Memory B cell (primary cell): ENCODE results near the gene CCDC83.
"Not testable (repeated sequence)": the region's sequence is repeated elsewhere in the genome, so short reads cannot be mapped to it uniquely, and the experiment has no call there.

Experiments
- ATAC-seq: fragments of 150-1000 bp; cut with Tn5 transposase; 2 replicates; pipeline ENCODE4 v1.10.0; 2021; ENCODE audit warnings: low read depth, mild to moderate bottlenecking, moderate library complexity
- DNase-seq, 2 donors: peaks; one replicate each; pipeline ENCODE4 v3.0.0; 2022; ENCODE audit warnings: low spot score in 2 of 2
- H3K27ac Mint-ChIP-seq: one replicate; pipeline ENCODE4 v1.8.0; 2022; ENCODE audit warnings: mild to moderate bottlenecking, moderate library complexity, mixed read lengths
- H3K27me3 Mint-ChIP-seq: one replicate; pipeline ENCODE4 v1.8.0; 2022; ENCODE audit warnings: mixed read lengths
- H3K36me3 Mint-ChIP-seq: one replicate; pipeline ENCODE4 v1.8.0; 2022; ENCODE audit warnings: mild to moderate bottlenecking, mixed read lengths
- H3K4me1 Mint-ChIP-seq: one replicate; pipeline ENCODE4 v1.8.0; 2022; ENCODE audit warnings: mixed read lengths
- H3K4me3 Mint-ChIP-seq: one replicate; pipeline ENCODE4 v1.8.0; 2022; ENCODE audit warnings: mild to moderate bottlenecking, moderate library complexity, mixed read lengths
- H3K9me3 Mint-ChIP-seq: one replicate; pipeline ENCODE4 v1.8.0; 2022; ENCODE audit warnings: mixed read lengths

CCDC83 gene

GRCh38 chr11:85922367-85922766 lies 67.2 kb downstream of the CCDC83 start:
- Mint-ChIP-seq H3K27ac (no peak overlapping the region), H3K4me1 (no peaks in the 10 kb centered on the region), H3K27me3 (peaks cover 7% of the 10 kb centered on the region), H3K36me3 (no peaks in the 10 kb centered on the region), H3K4me3 (no peak overlapping the region), H3K9me3 (no peaks in the 10 kb centered on the region)
- DNase-seq (no peak), ATAC-seq (no peak)

- Mint-ChIP-seq H3K36me3 (no peaks in the 10 kb centered on the region), H3K9me3 (peaks cover 1% of the 10 kb centered on the region), H3K27ac (no peak overlapping the region), H3K4me3 (no peak overlapping the region), H3K27me3 (peaks cover 9% of the 10 kb centered on the region), H3K4me1 (no peaks in the 10 kb centered on the region)
- no peak for DNase-seq
- no peak for ATAC-seq
These were observed 68.3 kb downstream of the CCDC83 start for GRCh38 chr11:85923455-85923854.

GRCh38 chr11:85926653-85927214 lies 71.6 kb downstream of the CCDC83 start:
- not testable (repeated sequence) for H3K27ac Mint-ChIP-seq, H3K9me3 Mint-ChIP-seq, H3K4me3 Mint-ChIP-seq, DNase-seq, ATAC-seq, H3K4me1 Mint-ChIP-seq, H3K36me3 Mint-ChIP-seq
- peaks cover 13% of the 10 kb centered on the region for H3K27me3 Mint-ChIP-seq

GRCh38 chr11:85930879-85931366 lies 75.7 kb downstream of the CCDC83 start:
- peaks cover 6% of the 10 kb centered on the region for H3K9me3 Mint-ChIP-seq
- ATAC-seq (no peak), DNase-seq (no peak)
- no peaks in the 10 kb centered on the region for H3K4me1 Mint-ChIP-seq
- H3K36me3 Mint-ChIP-seq: peaks cover 2% of the 10 kb centered on the region
- H3K27ac Mint-ChIP-seq: no peak overlapping the region
- H3K27me3 Mint-ChIP-seq: peaks cover 8% of the 10 kb centered on the region
- H3K4me3 Mint-ChIP-seq: no peak overlapping the region

- no peak for ATAC-seq
- no peaks in the 10 kb centered on the region for H3K4me1 Mint-ChIP-seq
- H3K4me3 Mint-ChIP-seq: no peak overlapping the region
- DNase-seq: no peak
- peaks cover 5% of the 10 kb centered on the region for H3K9me3 Mint-ChIP-seq
- H3K27me3 Mint-ChIP-seq: peaks cover 4% of the 10 kb centered on the region
- peaks cover 5% of the 10 kb centered on the region for H3K36me3 Mint-ChIP-seq
- no peak overlapping the region for H3K27ac Mint-ChIP-seq
These were observed 79.5 kb downstream of the CCDC83 start for GRCh38 chr11:85934596-85935169.

GRCh38 chr11:85935751-85936150 lies 80.6 kb downstream of the CCDC83 start:
- no peaks in the 10 kb centered on the region for H3K4me1 Mint-ChIP-seq
- H3K36me3 Mint-ChIP-seq: peaks cover 5% of the 10 kb centered on the region
- ATAC-seq (no peak), DNase-seq (no peak)
- no peak overlapping the region for H3K4me3 Mint-ChIP-seq
- H3K9me3 Mint-ChIP-seq: peaks cover 3% of the 10 kb centered on the region
- peaks cover 2% of the 10 kb centered on the region for H3K27me3 Mint-ChIP-seq
- no peak overlapping the region for H3K27ac Mint-ChIP-seq

- Mint-ChIP-seq H3K4me3 (no peak overlapping the region), H3K4me1 (no peaks in the 10 kb centered on the region), H3K27me3 (no peaks in the 10 kb centered on the region), H3K36me3 (peaks cover 5% of the 10 kb centered on the region), H3K9me3 (peaks cover 3% of the 10 kb centered on the region), H3K27ac (no peak overlapping the region)
- DNase-seq: no peak
- ATAC-seq: no peak
These were observed 82.7 kb downstream of the CCDC83 start for GRCh38 chr11:85937835-85938234.

- no peak for ATAC-seq
- no peaks in the 10 kb centered on the region for H3K27me3 Mint-ChIP-seq
- no peaks in the 10 kb centered on the region for H3K4me1 Mint-ChIP-seq
- H3K27ac Mint-ChIP-seq: no peak overlapping the region
- no peak overlapping the region for H3K4me3 Mint-ChIP-seq
- H3K36me3 Mint-ChIP-seq: peaks cover 5% of the 10 kb centered on the region
- peaks cover 3% of the 10 kb centered on the region for H3K9me3 Mint-ChIP-seq
- DNase-seq: no peak
These were observed 84.2 kb downstream of the CCDC83 start for GRCh38 chr11:85939099-85940015.

- Mint-ChIP-seq H3K27me3 (no peaks in the 10 kb centered on the region), H3K36me3 (peaks cover 3% of the 10 kb centered on the region), H3K9me3 (peaks cover 8% of the 10 kb centered on the region), H3K27ac (no peak overlapping the region), H3K4me3 (no peak overlapping the region), H3K4me1 (no peaks in the 10 kb centered on the region)
- DNase-seq (no peak), ATAC-seq (no peak)
These were observed 86.3 kb downstream of the CCDC83 start for GRCh38 chr11:85941380-85941973.

- Mint-ChIP-seq H3K27me3 (no peaks in the 10 kb centered on the region), H3K4me1 (no peaks in the 10 kb centered on the region), H3K36me3 (peaks cover 1% of the 10 kb centered on the region), H3K27ac (no peak overlapping the region), H3K9me3 (peaks cover 5% of the 10 kb centered on the region), H3K4me3 (no peak overlapping the region)
- no peak for DNase-seq
- ATAC-seq: no peak
These were observed 90.1 kb downstream of the CCDC83 start for GRCh38 chr11:85945296-85945695.

- H3K9me3 Mint-ChIP-seq: peaks cover 6% of the 10 kb centered on the region
- no peak overlapping the region for H3K27ac Mint-ChIP-seq
- peak; percentile 21 for ATAC-seq
- no peak overlapping the region for H3K4me3 Mint-ChIP-seq
- peaks cover 1% of the 10 kb centered on the region for H3K36me3 Mint-ChIP-seq
- no peaks in the 10 kb centered on the region for H3K27me3 Mint-ChIP-seq
- no peak for DNase-seq
- H3K4me1 Mint-ChIP-seq: no peaks in the 10 kb centered on the region
These were observed 90.6 kb downstream of the CCDC83 start for GRCh38 chr11:85945788-85946187.

- H3K9me3 Mint-ChIP-seq: peaks cover 7% of the 10 kb centered on the region
- peaks cover 1% of the 10 kb centered on the region for H3K36me3 Mint-ChIP-seq
- H3K4me3 Mint-ChIP-seq: no peak overlapping the region
- DNase-seq (no peak), ATAC-seq (no peak)
- no peak overlapping the region for H3K27ac Mint-ChIP-seq
- H3K27me3 Mint-ChIP-seq: no peaks in the 10 kb centered on the region
- H3K4me1 Mint-ChIP-seq: no peaks in the 10 kb centered on the region
These were observed 91.0 kb downstream of the CCDC83 start for GRCh38 chr11:85946221-85946620.

GRCh38 chr11:85947431-85948272 lies 92.5 kb downstream of the CCDC83 start:
- no peaks in the 10 kb centered on the region for H3K27me3 Mint-ChIP-seq
- no peak overlapping the region for H3K27ac Mint-ChIP-seq
- ATAC-seq (no peak), DNase-seq (no peak)
- H3K9me3 Mint-ChIP-seq: peaks cover 9% of the 10 kb centered on the region
- no peak overlapping the region for H3K4me3 Mint-ChIP-seq
- no peaks in the 10 kb centered on the region for H3K4me1 Mint-ChIP-seq
- peaks cover 1% of the 10 kb centered on the region for H3K36me3 Mint-ChIP-seq
